ENCODE results near the gene PSRC1.

- TF ChIP-seq, protein P1, sequence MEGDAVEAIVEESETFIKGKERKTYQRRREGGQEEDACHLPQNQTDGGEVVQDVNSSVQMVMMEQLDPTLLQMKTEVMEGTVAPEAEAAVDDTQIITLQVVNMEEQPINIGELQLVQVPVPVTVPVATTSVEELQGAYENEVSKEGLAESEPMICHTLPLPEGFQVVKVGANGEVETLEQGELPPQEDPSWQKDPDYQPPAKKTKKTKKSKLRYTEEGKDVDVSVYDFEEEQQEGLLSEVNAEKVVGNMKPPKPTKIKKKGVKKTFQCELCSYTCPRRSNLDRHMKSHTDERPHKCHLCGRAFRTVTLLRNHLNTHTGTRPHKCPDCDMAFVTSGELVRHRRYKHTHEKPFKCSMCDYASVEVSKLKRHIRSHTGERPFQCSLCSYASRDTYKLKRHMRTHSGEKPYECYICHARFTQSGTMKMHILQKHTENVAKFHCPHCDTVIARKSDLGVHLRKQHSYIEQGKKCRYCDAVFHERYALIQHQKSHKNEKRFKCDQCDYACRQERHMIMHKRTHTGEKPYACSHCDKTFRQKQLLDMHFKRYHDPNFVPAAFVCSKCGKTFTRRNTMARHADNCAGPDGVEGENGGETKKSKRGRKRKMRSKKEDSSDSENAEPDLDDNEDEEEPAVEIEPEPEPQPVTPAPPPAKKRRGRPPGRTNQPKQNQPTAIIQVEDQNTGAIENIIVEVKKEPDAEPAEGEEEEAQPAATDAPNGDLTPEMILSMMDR (IDR thresholded peaks at IDR 0.05) = no peak
- no peak for TF ChIP-seq EP300 (IDR thresholded peaks at IDR 0.05)
Measured at GRCh38 chr1:109247401-109248365, 35.3 kb downstream of the PSRC1 start.
